GM18519 (cell line): ENCODE data around the gene NUAK2.
A peak's percentile ranks its signal among the peaks of the same experiment; 100 is the strongest.
"Not testable (repeated sequence)": the region's sequence is repeated elsewhere in the genome, so short reads cannot be mapped to it uniquely, and the experiment has no call there.

Experiments used
- ATAC-seq: cut with Tn5 transposase; IDR thresholded peaks from one replicate; pipeline ENCODE4 v1.9.1; 2021; ENCODE audit warnings: mild to moderate bottlenecking, moderate library complexity; ENCODE audit not compliant: unreplicated experiment, low FRiP score

NUAK2 gene

DNA sequence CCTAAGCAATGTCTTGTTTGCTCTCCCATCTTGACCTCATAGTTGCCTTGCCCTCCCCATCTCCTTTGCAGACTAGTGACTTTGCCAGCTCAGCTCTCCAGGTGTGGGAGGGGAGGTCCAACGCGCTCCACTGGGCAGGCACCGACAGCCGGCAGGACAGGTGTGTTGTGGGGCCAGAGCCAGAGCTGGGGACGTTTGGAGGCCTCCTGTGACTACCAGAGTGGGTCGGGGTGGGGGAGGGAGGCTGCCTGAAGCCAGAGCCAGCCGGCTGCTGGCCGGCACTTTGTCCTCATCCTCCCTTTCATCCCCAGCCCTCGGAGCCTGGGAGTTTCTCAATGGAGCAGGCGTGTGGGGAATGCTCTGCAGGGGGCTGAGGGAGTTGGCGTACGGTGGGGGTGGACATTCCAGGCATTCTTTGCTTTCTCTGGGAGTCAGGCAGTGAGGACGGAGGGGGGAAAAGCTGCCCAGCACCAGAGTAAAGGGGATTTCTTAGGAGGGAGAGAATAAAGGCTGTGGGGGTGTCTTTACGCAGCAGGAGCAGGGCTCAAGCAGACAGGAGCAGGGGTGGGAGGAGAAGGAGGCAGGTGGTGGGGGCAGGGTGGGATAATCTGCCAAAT lies 20.2 kb downstream of the NUAK2 start:
- no peak for ATAC-seq

GRCh38 chr1:205300149-205300548 lies 21.4 kb downstream of the NUAK2 start:
- no peak for ATAC-seq

- ATAC-seq: no peak
Measured at GRCh38 chr1:205298191-205298994, 23.2 kb downstream of the NUAK2 start.

- ATAC-seq: not testable (repeated sequence)
Measured at GRCh38 chr1:205297546-205298177, 23.9 kb downstream of the NUAK2 start.

- no peak for ATAC-seq
Measured at GRCh38 chr1:205296154-205296553, 25.4 kb downstream of the NUAK2 start.

GRCh38 chr1:205294934-205295333 lies 26.6 kb downstream of the NUAK2 start:
- ATAC-seq: no peak

DNA sequence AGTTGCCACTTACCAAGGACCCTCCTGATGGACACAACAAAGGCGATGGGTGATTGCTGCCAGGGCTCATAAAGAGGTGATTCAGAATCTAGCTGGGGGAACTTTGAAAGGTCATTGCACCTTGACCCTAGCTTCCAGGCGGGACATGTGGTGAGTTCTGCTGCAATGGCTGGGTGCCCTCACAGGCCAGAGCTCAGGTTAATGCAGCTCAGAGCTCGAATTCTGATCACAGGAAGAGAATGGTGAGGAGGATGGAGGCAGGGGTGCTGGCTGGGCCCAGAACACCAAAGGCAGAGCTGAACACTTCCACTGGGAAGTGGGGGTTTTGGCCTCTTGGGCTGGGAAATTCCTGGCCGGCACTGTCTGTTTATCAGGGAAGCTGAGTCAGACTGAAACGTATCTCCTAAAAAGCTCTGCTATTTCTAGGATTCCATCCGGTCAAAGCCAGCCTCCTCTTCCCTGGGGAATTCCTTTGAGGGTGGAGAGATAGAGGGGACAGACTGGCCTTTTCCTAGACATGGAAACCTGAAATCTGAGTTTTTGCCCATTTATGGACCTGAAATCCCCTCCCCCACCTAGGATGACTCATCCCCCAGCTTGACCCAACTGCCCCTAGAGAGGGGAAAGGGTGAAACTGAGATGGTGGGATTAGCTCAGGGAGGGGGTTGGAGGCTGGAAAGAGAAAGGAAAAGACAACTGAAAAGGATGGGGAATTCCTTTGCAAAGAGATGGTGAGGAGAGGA lies 27.2 kb downstream of the NUAK2 start:
- ATAC-seq: no peak

DNA sequence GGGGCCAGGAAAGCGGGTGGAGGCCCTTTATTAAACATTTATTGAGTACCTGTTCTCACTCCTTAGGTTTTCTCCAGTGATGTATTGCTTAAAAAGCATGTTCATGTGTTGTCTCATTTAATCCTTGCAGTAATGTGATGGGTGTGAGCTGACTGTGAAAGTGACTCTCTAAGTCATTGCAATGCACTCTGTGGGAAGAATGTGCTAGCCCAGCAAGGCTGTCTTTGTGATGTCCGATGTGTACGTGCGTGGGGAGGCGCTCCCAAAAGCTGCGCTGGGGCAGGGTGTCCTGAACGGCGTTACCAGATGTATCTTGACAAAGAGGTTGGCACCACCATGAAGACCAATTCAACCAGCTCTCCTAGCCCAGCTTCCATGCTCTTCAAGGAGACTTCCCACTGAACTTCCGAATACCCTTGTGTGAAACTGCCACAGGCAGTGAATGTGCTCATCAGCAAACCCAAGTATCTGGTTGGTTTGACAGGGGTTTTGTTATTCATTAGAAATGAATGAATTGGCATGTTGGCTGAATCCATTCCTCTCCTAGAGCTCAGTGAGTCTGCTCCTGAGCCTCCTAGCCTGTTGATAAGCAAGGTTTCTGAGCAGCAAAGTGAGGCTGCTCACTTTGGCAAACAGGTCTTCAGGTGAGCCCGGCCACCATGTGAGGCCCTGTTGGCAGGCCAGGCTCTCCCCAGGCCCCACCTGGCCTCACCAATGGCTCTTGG lies 28.0 kb downstream of the NUAK2 start:
- ATAC-seq: no peak

DNA sequence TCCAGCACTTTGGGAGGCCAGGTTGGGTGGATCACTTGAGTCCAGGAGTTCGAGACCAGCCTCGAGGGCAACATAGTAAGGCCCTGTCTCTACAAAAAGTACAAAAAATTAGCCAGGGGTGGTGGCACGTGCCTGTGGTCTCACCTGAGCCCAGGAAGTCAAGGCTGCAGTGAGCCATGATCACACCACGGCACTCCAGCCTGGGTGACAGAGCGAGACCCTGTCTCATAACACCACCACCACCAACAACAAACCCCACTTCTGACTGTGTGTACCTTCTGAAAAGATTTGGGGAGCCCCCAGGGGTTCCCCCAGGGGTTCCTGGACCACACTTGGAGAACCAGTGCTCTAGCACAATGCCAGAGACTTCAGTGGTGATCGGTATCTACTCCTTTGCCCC lies 29.9 kb downstream of the NUAK2 start:
- no peak for ATAC-seq

DNA sequence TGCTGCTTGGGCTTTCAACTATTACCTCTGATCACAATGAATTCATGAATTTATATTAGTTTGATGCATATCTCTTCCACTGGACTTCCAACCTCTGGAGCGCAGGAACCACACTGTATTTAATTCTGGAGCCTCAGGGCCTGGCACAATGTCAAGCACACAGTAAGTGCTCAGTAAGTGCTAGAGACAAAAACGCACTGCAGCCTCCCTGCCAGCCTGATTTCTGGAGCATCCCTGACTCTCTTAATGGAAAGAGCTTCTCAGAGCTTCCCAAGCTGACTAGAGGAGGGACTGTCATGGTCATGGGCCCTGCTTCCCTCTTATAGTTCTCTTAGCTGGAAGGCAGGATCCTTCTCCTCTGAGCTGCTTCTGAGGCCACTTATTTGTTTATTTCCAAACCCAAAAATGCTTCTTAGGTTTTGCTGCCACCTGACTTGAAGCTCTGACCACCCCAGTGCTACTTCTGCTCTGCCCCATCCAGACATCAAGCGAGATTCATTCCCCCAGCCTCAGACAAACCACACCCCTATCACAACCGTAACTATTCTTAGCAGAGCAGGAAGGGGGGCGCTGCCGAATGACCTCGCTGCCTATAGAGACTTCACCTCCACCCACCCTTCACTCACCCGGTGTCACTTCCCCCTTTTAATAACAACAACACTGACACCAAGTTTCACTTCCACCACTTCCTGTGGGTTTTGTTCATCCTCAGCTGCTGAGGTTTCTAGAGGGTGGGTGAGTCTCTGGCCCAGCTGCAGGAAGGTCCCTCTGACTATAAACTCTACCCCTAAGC lies 33.6 kb downstream of the NUAK2 start:
- peak; percentile 64 for ATAC-seq

GRCh38 chr1:205287076-205287475 lies 34.5 kb downstream of the NUAK2 start:
- no peak for ATAC-seq

GRCh38 chr1:205286335-205286950 lies 35.1 kb downstream of the NUAK2 start:
- ATAC-seq: no peak

DNA sequence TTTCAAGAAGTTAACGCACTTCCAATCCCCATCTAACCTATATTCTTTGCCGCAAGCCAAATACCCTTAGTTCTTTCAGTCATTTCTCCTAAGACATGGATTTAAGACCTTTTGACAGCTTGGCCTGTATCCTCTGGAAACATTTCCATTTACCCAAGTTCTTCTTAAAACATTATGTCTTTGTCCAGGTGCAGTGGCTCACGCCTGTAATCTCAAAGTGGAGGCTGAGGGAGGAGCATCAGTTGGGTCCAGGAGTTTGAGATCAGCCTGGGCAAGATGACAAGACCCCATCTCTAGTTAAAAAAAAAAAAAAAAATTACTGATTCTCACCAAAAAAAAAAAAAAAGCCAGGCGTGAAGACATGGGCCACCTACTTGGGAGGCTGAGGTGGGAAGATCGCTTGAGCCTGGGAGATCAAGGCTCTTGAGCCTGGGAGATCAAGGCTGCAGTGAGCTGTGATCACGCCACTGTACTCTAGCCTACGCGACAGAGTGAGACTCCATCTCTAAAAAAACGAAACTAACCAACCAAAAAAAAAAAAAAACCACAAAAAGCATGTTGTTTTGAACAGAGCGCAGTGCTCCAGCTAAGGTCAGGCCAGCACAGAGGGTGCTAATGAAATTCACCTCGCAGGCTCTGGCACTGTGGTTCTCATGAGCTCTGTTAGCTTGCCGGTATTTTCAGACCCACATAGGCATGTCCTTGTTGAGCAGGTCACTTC lies 36.0 kb downstream of the NUAK2 start:
- peak; percentile 34 for ATAC-seq

- ATAC-seq: no peak
Measured at GRCh38 chr1:205284420-205285144, 37.0 kb downstream of the NUAK2 start.

DNA sequence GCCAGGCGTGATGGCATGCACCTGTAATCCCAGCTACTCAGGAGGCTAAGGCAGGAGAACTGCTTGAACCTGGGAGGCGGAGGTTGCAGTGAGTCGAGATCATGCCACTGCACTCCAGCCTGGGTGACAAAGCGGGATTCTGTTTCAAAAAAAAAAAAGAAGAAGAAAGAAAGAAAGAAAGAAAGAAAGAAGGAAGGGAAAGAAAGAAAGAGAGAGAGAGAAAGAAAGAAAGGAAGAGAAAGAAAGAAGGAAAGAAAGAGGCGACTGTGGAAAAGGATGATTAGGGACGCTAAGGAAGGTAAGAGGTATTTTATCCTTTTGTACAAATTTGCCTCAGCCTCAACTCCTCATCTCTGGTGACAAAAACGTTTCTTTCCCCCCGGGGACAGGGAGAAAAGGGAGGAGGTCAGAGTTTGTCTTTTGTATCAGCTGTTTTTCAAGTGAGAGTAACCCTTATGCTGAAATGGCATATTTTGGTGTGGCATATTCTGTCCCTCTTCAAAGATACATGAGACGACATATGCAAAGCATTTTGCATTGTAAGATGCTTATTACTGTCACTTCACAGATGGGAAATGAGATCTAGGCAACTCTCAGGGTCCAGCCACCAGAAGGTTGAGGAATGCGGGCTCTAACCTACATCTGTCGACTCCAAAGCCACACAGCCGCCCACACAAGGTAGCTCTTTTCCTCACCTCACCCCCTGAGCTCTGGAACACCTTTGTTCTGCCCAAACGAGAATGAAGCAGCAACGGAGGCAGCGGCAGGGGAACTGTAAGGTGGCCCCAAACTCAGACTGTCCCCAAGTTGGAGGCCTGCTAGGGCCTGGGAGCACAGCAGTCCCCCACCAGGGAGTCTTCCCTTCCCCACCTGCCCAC lies 38.0 kb downstream of the NUAK2 start:
- no peak for ATAC-seq

GRCh38 chr1:205280666-205281395 lies 40.7 kb downstream of the NUAK2 start:
- ATAC-seq: not testable (repeated sequence)
